AG04449 (cell line): Measurements from ENCODE around the gene AKT1S1.

Experiments
- CTCF ChIA-PET: fragments of 350-600 bp; formaldehyde crosslinking; extraction: SDS; loops from one replicate; lab custom pipeline; 2021; ENCODE audit warnings: antibody characterized with exemption; lab: Yijun Ruan, JAX
- POLR2A ChIA-PET: fragments of 400-600, 350-600 bp; formaldehyde crosslinking; extraction: SDS; loops from one replicate; lab custom pipeline; 2020; ENCODE audit warnings: antibody characterized with exemption, inconsistent platforms; lab: Yijun Ruan, JAX
- DNase-seq: peaks from one replicate; pipeline ENCODE4 v3.0.0-alpha.2; 2010; ENCODE audit warnings: low read depth, low spot score
- H3K4me3 ChIP-seq: 2 replicates; pipeline ENCODE4 v1.5.1; 2011; ENCODE audit warnings: low read depth, mild to moderate bottlenecking, control low read depth, low read length
- CTCF ChIP-seq: IDR thresholded peaks from one replicate; pipeline ENCODE4 v1.5.1; 2011; ENCODE audit warnings: mild to moderate bottlenecking, moderate library complexity, low read length, control low read depth, inconsistent platforms; ENCODE audit not compliant: insufficient read depth; ENCODE audit errors: missing control alignments

Gene AKT1S1

GRCh38 chr19:49894879-49895565 lies 17.9 kb upstream of the AKT1S1 start:
- DNase-seq, result no peak
- ChIA-PET CTCF (interaction anchor here (0.8 to 1.2 kb wide), 2 partner anchors 11 to 13 kb away, joined by 3 read pairs; no protein-coding TSS in a partner anchor), POLR2A (interaction anchor here (0.6 to 1.2 kb wide), 2 partner anchors 19 to 314 kb away, joined by 3 to 5 read pairs; partner anchors contain the start of gene NOSIP)
- no peak overlapping the region for H3K4me3 ChIP-seq
- no peak for TF ChIP-seq CTCF

- no peak for DNase-seq
- TF ChIP-seq CTCF, result no peak
- ChIA-PET POLR2A (interaction anchor here (0.6 kb wide), 2 partner anchors 49 to 314 kb away, joined by 3 read pairs; partner anchors contain the start of gene NOSIP), CTCF (interaction anchor here (0.8 to 2.3 kb wide), 2 partner anchors 12 kb away, joined by 3 to 4 read pairs; no protein-coding TSS in a partner anchor)
- no peak overlapping the region for H3K4me3 ChIP-seq
Measured at GRCh38 chr19:49894011-49894664, 17.0 kb upstream of the AKT1S1 start.

- no peak for TF ChIP-seq CTCF
- no peak for DNase-seq
- ChIA-PET POLR2A (no interaction called here), CTCF (interaction anchor here (2.3 kb wide), 1 partner anchor 10 kb away, joined by 4 read pairs; no protein-coding TSS in a partner anchor)
- no peak overlapping the region for H3K4me3 ChIP-seq
Measured at GRCh38 chr19:49892716-49893115, 15.6 kb upstream of the AKT1S1 start.

- ChIA-PET CTCF (interaction anchor here (1.0 to 1.2 kb wide), 2 partner anchors 16 to 174 kb away, joined by 3 read pairs; no protein-coding TSS in a partner anchor), POLR2A (no interaction called here)
- no peak for DNase-seq
- H3K4me3 ChIP-seq, result no peak overlapping the region
- TF ChIP-seq CTCF, result no peak
Measured at GRCh38 chr19:49891393-49891792, 14.2 kb upstream of the AKT1S1 start.

- ChIA-PET CTCF (interaction anchor here (1.0 to 2.0 kb wide), 8 partner anchors 9 to 31 kb away, joined by 3 to 9 read pairs (median 4); no protein-coding TSS in a partner anchor), POLR2A (no interaction called here)
- TF ChIP-seq CTCF, result no peak
- DNase-seq, result no peak
- peak overlapping the region; percentile 37 for H3K4me3 ChIP-seq
Measured at GRCh38 chr19:49890349-49891311, 13.5 kb upstream of the AKT1S1 start.
